GM12873 (cell line): ENCODE measurements around the gene CABLES2.

Experiments used
- TF ChIP-seq, protein P1 (sequence below): IDR thresholded peaks from 2 replicates; pipeline ENCODE4 v1.5.1; 2012; ENCODE audit warnings: low read depth, mild to moderate bottlenecking, moderate library complexity, low read length, control low read depth; ENCODE audit not compliant: insufficient read depth; ENCODE audit errors: missing control alignments

The CABLES2 gene

DNA sequence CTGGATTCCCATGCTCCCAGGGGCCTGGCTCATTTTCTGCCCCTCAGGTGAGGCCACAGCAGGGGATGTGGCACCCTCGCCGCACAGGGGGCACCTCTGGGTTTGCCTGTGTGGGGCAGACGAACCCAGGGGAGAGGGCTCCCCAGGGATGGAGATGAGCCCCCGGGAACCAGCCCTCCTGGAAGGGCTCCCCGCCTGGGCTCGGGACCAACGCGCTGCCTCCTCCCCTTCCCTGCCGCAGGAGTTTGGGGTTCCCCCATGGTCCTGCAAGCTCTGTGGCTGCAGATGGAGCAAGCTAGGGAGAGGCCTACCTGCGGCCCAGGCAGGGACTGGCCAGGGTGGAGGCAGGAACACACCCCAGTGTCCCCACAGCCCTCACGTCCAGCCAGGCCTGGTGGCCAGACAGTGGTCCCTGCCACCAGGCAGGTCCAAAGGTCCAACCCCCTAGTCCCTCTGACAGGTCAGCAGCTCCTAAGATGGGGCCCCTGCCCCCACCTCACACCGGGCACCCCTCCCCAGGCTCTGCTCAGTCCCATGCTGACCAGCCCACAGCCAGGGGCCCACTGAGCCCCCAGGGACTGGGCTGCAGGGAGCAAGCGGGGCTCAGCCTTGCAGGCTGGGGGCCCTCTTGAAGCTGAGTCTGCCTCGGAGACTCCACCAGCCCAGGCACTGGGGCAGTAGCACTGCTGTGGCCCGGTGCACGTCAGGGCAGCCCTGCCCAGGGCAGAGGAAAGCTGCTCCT is 53.6 kb downstream of the CABLES2 start:
- TF ChIP-seq, protein P1, sequence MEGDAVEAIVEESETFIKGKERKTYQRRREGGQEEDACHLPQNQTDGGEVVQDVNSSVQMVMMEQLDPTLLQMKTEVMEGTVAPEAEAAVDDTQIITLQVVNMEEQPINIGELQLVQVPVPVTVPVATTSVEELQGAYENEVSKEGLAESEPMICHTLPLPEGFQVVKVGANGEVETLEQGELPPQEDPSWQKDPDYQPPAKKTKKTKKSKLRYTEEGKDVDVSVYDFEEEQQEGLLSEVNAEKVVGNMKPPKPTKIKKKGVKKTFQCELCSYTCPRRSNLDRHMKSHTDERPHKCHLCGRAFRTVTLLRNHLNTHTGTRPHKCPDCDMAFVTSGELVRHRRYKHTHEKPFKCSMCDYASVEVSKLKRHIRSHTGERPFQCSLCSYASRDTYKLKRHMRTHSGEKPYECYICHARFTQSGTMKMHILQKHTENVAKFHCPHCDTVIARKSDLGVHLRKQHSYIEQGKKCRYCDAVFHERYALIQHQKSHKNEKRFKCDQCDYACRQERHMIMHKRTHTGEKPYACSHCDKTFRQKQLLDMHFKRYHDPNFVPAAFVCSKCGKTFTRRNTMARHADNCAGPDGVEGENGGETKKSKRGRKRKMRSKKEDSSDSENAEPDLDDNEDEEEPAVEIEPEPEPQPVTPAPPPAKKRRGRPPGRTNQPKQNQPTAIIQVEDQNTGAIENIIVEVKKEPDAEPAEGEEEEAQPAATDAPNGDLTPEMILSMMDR: no peak

DNA sequence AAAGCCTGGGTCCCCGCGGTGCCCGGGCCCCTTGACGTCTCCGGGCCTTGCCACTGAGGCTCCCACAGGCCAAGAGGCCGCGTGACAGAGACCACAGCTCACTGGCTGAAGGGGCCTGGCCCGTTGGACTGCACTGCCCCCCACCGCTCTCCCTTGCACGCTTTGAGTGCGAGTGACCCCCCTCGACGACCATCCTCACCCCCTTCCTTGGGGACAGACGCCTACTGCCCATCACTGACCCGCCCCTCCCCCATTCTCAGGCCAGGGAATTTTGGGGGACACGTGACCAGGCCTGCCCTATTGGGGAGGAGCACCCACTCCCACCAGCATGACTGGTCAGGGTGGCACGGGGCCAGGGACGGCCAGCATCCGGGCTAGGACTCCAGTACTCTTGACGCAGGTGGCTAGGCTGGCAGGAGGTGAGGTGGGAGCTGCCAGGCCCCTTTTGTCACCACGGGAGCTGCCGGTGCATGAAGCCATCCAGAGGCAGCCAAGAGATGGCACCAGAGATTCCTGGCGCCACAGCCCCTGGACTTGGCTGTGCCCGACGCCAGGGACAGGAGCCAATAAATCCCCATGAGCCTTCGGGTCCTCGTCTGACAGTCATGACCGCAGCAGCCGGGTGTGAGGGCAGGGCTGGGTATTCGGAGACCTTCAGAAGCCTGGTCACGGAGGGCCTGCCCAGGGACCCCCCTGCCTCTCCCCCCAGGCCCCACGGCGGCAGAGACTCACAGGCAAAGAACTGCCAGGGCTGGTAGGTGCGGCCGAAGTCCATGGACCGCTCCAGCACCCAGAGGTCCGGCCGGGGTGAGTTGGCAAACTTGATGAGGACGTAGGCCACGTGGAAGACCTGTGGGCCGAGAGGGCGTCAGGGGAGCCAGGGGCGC is 54.4 kb downstream of the CABLES2 start:
- TF ChIP-seq, protein P1: no peak

DNA sequence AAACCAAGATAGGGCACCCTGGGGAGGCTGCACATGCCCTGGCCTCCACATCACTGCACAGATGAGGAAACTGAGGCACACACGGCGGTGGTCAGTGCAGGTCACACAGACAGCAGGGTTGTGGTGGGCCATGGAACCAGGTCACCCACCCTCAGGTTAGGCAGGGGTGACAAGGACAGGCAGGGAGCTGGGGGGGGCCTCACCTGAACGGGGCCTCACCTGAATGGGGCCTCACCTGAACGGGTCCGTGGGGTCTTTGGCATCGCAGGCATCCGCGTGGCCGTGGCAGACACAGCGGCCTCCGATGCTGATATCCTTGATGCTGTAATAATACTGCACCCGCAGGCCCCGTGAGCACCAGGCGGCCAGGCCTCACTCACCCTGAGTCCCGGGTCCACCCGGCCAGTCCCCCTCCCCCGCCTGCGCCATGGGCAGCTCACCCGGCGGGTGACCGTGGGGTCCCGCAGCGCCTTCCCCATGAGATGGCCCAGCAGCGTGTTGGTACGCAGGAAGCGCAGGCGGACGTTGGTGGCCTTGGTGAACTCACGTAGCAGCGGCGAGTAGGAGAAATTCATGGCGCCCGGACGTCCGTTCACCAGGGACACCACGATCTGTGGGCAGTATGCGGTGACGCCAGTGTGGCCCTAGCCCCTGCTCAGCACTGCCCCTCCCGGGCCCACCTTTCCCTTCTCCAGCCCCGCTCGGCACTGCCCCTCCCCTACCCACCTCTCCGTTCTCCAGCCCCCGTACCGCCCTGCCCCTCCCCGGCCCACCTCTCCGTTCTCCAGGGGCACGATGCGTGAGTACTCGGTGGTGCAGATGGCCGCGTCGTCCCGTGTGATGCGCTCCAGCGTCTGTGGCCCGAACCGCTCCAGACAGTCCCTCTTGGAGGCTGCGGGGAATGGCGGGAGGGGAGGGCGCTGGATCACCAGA is 55.4 kb downstream of the CABLES2 start:
- TF ChIP-seq, protein P1: no peak

DNA sequence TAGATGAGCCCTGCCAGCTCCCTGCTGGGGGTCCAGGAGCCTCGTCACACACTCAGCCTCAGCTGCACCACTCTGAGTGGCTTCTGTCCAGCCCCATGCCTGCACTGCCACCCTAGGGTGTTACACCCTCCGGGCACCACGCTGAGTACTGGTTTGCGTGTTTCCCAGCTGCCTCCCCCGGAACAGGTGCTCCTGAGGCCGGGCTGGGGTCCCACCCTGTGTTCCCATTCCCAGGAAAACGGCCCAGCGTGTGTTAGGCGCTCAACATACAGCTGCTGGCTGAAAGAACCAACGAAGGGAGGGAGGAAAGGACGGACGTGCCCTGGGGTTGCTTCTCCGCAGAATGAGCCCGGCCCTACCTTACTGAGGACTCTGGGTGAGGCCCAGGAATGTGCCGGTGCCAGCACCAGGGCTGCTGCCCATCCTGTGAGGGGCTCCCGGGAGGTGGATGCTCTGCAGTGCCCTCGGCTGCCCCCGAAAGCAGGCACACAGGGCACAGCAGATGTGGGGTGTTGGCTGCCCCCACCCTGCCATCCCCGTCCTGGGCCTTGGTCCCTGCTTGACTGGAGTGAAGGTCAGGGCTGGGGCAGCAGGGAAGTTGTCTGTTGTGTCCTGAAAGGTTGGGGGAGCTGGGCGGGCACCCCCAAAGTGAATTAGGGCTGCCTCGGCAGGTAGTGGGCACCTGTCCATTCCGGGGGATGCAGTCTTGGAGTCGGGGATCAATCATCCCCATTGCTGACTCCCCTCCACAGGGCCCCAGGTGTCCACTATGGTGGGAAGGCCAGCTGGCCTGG is 56.3 kb downstream of the CABLES2 start:
- TF ChIP-seq, protein P1: no peak

DNA sequence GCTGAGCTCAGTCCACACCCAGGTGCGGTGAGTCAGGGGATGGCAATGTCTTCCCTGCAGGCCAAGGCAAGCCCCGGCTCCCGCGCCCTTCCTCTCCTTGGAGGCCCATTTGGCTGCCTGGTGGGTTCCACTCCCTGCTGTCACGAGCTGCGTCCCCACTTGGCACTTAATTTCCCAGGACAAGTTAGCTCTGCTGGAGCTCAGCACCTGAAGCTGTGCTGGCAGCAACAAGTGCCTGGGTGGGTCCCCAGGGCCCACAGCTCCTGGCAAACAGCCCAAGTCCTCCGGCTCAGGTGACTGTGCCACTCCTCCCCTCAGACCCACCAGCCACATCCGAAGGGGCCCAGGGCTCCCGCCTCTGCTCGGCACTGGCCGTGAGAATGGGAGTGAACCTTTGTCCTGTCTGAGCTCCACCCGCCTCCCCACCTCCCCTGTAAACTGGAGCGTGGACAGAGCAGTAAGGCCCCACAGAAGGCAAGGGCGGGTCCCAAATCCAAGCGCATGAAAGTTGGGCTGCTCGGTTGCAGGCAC is 56.9 kb downstream of the CABLES2 start:
- TF ChIP-seq, protein P1: no peak

DNA sequence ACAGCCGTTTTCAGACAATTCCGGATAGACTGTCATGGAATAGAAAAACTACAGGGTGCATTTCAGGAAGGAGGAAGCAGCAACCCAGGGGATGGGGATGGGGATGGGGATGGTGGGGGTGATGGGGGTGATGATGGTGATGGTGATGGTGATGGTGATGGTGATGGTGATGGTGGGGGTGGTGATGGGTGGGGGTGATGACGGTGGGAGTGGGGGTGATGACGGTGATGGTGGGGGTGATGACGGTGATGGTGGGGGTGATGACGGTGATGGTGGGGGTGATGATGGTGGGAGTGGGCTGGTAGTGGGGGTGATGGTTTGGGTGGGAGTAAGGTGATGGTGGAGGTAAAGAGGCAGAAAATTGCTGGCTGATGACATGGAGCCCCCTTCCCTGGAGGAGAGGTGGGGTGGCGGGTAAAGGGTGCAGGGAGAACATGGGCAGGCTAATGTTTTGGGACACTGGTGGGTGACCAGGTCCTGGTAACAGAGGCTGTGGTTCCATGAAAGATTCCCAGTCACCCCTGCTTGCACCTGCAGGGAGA is 57.5 kb downstream of the CABLES2 start:
- TF ChIP-seq, protein P1: no peak
